Measurements from ENCODE around the gene PHLDA3. TPM values are rescaled to one million over a fixed set of nuclear protein-coding genes. Genes with fewer than 3 reads are reported as not detected.

The PHLDA3 gene
- total RNA-seq: 8.5 TPM

DNA sequence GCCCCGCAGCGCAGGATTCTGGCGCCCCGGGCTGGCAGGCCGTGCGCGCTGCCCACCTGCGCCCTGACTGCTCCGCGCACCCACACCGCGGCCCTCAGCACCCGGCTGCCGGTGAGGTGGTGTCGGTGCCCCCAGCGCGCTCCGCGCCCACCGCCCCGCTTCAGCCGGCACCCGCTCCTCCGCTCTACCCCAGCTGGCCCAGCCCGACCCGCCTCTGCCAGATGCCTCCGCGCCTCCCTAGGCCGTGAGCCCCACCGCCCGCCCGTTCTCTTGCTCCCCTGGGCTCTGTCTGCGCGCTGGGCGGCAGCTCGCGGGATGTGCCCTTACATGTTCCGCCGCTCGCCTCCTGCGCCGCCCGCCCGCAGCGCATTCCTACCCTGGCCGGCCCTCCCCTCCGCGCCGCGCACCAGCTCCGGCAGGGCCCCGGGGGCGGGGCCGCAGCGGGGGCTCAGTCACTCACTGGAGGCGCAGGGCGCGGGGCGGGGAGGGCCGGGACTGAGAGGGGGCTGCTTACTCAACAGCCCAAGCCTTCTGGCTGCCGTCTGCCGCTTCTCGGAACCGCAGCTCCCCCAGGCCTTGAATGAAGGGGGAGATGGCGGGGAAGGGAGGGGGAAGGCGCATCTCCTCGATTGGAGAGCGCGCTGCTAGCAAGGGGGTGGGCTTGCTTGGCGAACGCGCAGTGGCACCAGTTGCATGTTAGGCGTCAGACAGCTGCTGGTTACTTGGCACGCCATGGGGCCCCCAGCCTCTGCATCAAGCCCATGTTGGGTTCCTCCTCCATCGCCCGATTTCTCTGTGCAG, at the start of gene PHLDA3:
TSS of gene PHLDA3 (minus strand) at position 345 of the 801 bp plus-strand sequence. CDS start 402 bp downstream, outside the sequence.

DNA sequence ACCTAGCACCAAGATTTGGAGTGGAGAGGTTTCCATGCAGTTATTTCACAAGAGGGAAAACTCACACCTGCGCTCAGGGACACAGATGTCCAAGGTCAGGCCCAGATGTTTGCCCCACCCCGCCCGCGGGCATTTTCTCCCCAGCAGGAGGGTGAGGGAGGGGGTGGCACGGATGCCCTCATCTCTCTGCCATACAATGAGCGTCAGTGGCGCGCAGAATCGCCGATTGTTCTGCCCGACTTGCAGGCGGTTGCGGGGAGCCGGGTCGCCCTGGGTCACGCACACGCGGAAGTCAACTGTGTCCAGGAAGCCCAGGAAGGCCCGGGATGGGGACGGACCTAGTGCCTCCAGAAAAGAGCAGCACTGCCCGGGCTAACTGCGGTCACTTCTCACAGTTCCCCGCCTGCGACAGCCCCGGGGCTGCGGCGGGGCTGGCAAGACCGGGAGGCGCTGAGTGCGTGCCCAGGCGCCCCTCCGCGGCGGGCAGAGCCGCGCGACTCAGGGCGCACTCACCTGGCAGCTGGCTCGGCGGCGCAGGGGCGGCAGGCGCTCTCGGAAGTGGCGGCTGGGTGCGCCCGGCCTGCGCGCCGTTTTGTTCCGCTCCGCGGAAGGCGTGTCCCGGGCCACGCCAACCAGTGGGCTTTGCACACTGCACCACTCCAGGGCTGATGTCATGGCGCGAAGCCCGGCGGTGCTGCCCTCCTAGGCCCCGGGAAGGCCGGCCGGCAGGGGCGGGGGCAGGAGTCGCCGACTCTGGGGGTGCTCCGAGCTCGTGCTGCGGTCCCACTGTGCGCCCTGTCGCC, 37.8 kb upstream of the PHLDA3 start, which contains the start of gene CSRP1:
TSS of gene CSRP1 (minus strand) at position 567 of the 803 bp plus-strand sequence. CDS start 10,820 bp downstream, outside the sequence.

Other genes starting within 250 kb of the PHLDA3 start
- not detected for gene PKP1, start 185.7 kb downstream of the PHLDA3 start, total RNA-seq
- gene TNNT2, start 91.5 kb downstream of the PHLDA3 start, total RNA-seq: not detected
- gene LAD1, start 69.9 kb downstream of the PHLDA3 start, total RNA-seq: not detected
- not detected for gene TNNI1, start 47.5 kb downstream of the PHLDA3 start, total RNA-seq
- gene CSRP1, start 37.9 kb upstream of the PHLDA3 start, total RNA-seq: 15.0 TPM
- gene NAV1, start 69.9 kb upstream of the PHLDA3 start, total RNA-seq: 101 TPM